Neural crest cell (in vitro differentiated cells): ENCODE results near the gene UGP2. TPM values are rescaled to one million over a fixed set of nuclear protein-coding genes. Genes with fewer than 3 reads are reported as not detected.
"Not testable (repeated sequence)": the region's sequence is repeated elsewhere in the genome, so short reads cannot be mapped to it uniquely, and the experiment has no call there.

Experiments
- DNase-seq: peaks from one replicate; pipeline ENCODE4 v3.0.0; 2021; ENCODE audit warnings: low read depth, mixed read lengths, low spot score
- H3K27ac Mint-ChIP-seq: one replicate; pipeline ENCODE4 v1.8.0; 2021; ENCODE audit warnings: mild to moderate bottlenecking, mixed read lengths; ENCODE audit not compliant: unreplicated experiment
- H3K27me3 Mint-ChIP-seq: 2 replicates; pipeline ENCODE4 v1.8.0; 2021; ENCODE audit warnings: low read depth, mild to moderate bottlenecking, mixed read lengths
- H3K36me3 Mint-ChIP-seq: 2 replicates; pipeline ENCODE4 v1.8.0; 2021; ENCODE audit warnings: low read depth, mild to moderate bottlenecking, mixed read lengths
- H3K4me1 Mint-ChIP-seq: 2 replicates; pipeline ENCODE4 v1.8.0; 2021; ENCODE audit warnings: mixed read lengths
- H3K4me3 Mint-ChIP-seq: one replicate; pipeline ENCODE4 v1.8.0; 2021; ENCODE audit warnings: mild to moderate bottlenecking, mixed read lengths
- H3K9me3 Mint-ChIP-seq: 2 replicates; pipeline ENCODE4 v1.8.0; 2021; ENCODE audit warnings: mixed read lengths
- CTCF ChIP-seq: fragments of 200-600 bp; sonication (generic); conservative IDR thresholded peaks from 2 replicates; pipeline ENCODE4 v1.5.0; 2021; ENCODE audit warnings: antibody characterized with exemption, mild to moderate bottlenecking
- total RNA-seq: library from RNA; stranded (reverse); gene quantifications from 2 replicates; pipeline ENCODE4 v1.2.1, GENCODE V29; 2021

UGP2 gene
- total RNA-seq, 1 donor from 2014 or later, result 56.9 TPM

GRCh38 chr2:63914311-63914710 is 72.6 kb downstream of the UGP2 start:
- H3K27me3 Mint-ChIP-seq, result no peaks in the 10 kb centered on the region
- H3K4me1 Mint-ChIP-seq, result no peaks in the 10 kb centered on the region
- TF ChIP-seq CTCF, result no peak
- no peak overlapping the region for H3K27ac Mint-ChIP-seq
- peaks cover 21% of the 10 kb centered on the region for H3K36me3 Mint-ChIP-seq
- H3K4me3 Mint-ChIP-seq, result no peak overlapping the region
- DNase-seq, result no peak
- no peaks in the 10 kb centered on the region for H3K9me3 Mint-ChIP-seq

GRCh38 chr2:63926815-63927214 is 85.1 kb downstream of the UGP2 start:
- Mint-ChIP-seq H3K36me3 (peaks cover 49% of the 10 kb centered on the region), H3K27ac (no peak overlapping the region), H3K9me3 (peaks cover 13% of the 10 kb centered on the region), H3K4me3 (no peak overlapping the region), H3K4me1 (peaks cover 5% of the 10 kb centered on the region), H3K27me3 (no peaks in the 10 kb centered on the region)
- TF ChIP-seq CTCF, result no peak
- DNase-seq, result no peak

DNA sequence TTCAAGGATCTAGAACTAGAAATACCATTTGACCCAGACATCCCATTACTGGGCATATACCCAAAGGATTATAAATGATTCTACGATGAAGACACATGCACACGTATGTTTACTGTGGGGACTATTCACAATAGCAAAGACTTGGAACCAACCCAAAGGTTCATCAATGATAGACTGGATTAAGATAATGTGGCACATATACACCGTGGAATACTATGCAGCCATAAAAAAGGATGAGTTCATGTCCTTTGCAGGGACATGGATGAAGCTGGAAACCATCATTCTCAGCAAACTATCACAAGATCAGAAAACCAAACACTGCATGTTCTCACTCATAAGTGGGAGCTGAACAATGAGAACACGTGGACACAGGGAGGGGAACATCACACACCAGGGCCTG is 90.4 kb downstream of the UGP2 start:
- not testable (repeated sequence) for H3K4me1 Mint-ChIP-seq, H3K4me3 Mint-ChIP-seq, DNase-seq, H3K27me3 Mint-ChIP-seq, H3K27ac Mint-ChIP-seq
- Mint-ChIP-seq H3K9me3 (peaks cover 13% of the 10 kb centered on the region), H3K36me3 (peaks cover 71% of the 10 kb centered on the region)

Other genes starting within 250 kb of the UGP2 start
- 26.8 and 27.1 TPM in 2 replicates for gene VPS54, start 177.5 kb downstream of the UGP2 start, total RNA-seq